Astrocyte (in vitro differentiated cells and primary cell): Measurements from ENCODE around the gene CIBAR2.

Source experiments
- EZH2 ChIP-seq: IDR thresholded peaks from 2 replicates; pipeline ENCODE4 v1.6.1; 2012; ENCODE audit warnings: mild to moderate bottlenecking, low read length, inconsistent platforms; ENCODE audit not compliant: insufficient read depth
- TF ChIP-seq, protein P1 (sequence below): IDR thresholded peaks from 2 replicates; pipeline ENCODE4 v1.5.1; 2011; ENCODE audit warnings: low read depth, mild to moderate bottlenecking, inconsistent platforms, low read length, moderate library complexity; ENCODE audit not compliant: insufficient read depth

DNA sequence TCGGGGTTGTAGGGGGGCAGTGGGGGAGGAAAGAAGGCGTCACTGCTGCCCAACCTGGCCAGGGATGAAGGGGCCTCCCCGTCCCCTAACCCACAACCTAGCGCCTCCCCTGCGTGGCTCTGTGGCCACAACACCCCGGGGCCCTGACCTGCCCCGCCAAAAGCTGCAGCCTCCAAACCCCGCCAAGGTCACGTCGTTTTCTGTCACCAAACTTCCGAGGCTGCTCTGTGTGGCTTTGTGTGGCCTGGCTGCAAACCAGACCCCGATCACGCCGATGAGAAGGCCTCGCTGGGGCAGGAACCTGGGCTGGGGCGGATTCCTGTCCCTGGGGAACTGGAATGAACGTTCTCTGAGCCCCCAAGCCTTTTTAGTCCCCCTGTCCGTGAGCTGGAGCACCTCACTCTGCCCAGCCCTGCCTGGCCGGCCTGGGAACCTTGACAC lies 30.5 kb upstream of the CIBAR2 start:
- TF ChIP-seq, protein P1, sequence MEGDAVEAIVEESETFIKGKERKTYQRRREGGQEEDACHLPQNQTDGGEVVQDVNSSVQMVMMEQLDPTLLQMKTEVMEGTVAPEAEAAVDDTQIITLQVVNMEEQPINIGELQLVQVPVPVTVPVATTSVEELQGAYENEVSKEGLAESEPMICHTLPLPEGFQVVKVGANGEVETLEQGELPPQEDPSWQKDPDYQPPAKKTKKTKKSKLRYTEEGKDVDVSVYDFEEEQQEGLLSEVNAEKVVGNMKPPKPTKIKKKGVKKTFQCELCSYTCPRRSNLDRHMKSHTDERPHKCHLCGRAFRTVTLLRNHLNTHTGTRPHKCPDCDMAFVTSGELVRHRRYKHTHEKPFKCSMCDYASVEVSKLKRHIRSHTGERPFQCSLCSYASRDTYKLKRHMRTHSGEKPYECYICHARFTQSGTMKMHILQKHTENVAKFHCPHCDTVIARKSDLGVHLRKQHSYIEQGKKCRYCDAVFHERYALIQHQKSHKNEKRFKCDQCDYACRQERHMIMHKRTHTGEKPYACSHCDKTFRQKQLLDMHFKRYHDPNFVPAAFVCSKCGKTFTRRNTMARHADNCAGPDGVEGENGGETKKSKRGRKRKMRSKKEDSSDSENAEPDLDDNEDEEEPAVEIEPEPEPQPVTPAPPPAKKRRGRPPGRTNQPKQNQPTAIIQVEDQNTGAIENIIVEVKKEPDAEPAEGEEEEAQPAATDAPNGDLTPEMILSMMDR: no peak
- TF ChIP-seq EZH2: no peak
